HepG2 (cell line): ENCODE results near the gene P4HB. TPM values are rescaled to one million over a fixed set of nuclear protein-coding genes. Genes with fewer than 3 reads are reported as not detected.

Experiments
- GABPA ChIP-seq, 2 experiments: IDR thresholded peaks; 2 replicates each; pipeline ENCODE4 v1.6.1; 2011 to 2016; ENCODE audit warnings: low read depth in 2 of 2, low read length in 1 of 2, missing biosample characterization in 1 of 2, missing genetic modification characterization in 1 of 2
- GATAD2A ChIP-seq: IDR thresholded peaks from 2 replicates; pipeline ENCODE4 v1.6.1; 2016
- HDAC2 ChIP-seq: sonication (generic); formaldehyde crosslinking; IDR thresholded peaks from 2 replicates; pipeline ENCODE4 v1.4.0; 2020; ENCODE audit warnings: missing genetic modification reagents
- MBNL3 ChIP-seq: fragments of 250-450 bp; sonication (Bioruptor Pico); conservative IDR thresholded peaks from 2 replicates; pipeline ENCODE4 v1.8.0; 2022; ENCODE audit warnings: mild to moderate bottlenecking, inconsistent platforms
- MLLT10 ChIP-seq: sonication (generic); formaldehyde crosslinking; IDR thresholded peaks from 2 replicates; pipeline ENCODE4 v1.4.0; 2020; ENCODE audit warnings: missing genetic modification reagents
- NBN ChIP-seq: fragments of 450-650 bp; conservative IDR thresholded peaks from 2 replicates; pipeline ENCODE4 v1.6.1; 2017
- NKX3-1 ChIP-seq: sonication (generic); formaldehyde crosslinking; IDR thresholded peaks from 2 replicates; pipeline ENCODE4 v1.5.0; 2020; ENCODE audit warnings: missing genetic modification reagents
- NR1H2 ChIP-seq: sonication (generic); formaldehyde crosslinking; IDR thresholded peaks from 2 replicates; pipeline ENCODE4 v1.8.1; 2022; ENCODE audit warnings: low read depth, missing genetic modification reagents, borderline replicate concordance
- NR2F2 ChIP-seq: IDR thresholded peaks from 2 replicates; pipeline ENCODE4 v1.6.1; 2012; ENCODE audit warnings: low read depth, inconsistent platforms, borderline replicate concordance
- RFX1 ChIP-seq: fragments of 450-650 bp; IDR thresholded peaks from 2 replicates; pipeline ENCODE4 v1.6.1; 2017
- SPEN ChIP-seq: sonication (generic); formaldehyde crosslinking; IDR thresholded peaks from 2 replicates; pipeline ENCODE4 v1.5.1; 2020; ENCODE audit warnings: low read depth, mild to moderate bottlenecking, missing genetic modification reagents
- THAP11 ChIP-seq: IDR thresholded peaks from 2 replicates; pipeline ENCODE4 v1.6.1; 2016; ENCODE audit warnings: missing biosample characterization, missing genetic modification reagents
- ZBTB7B ChIP-seq: sonication (generic); formaldehyde crosslinking; IDR thresholded peaks from 2 replicates; pipeline ENCODE4 v1.4.0; 2020; ENCODE audit warnings: missing genetic modification reagents
- ZC3H13 ChIP-seq: sonication (generic); formaldehyde crosslinking; IDR thresholded peaks from 2 replicates; pipeline ENCODE4 v1.8.1; 2023; ENCODE audit warnings: mild to moderate bottlenecking, missing genetic modification reagents, moderate library complexity
- ZNF382 ChIP-seq: sonication (generic); formaldehyde crosslinking; IDR thresholded peaks from 2 replicates; pipeline ENCODE4 v1.5.0; 2020; ENCODE audit warnings: missing genetic modification reagents, mild to moderate bottlenecking, borderline replicate concordance
- ZNF460 ChIP-seq: sonication (generic); formaldehyde crosslinking; IDR thresholded peaks from 2 replicates; pipeline ENCODE4 v1.5.1; 2020; ENCODE audit warnings: missing genetic modification reagents, mild to moderate bottlenecking, borderline replicate concordance
- ZNF484 ChIP-seq: sonication (generic); formaldehyde crosslinking; IDR thresholded peaks from 2 replicates; pipeline ENCODE4 v1.5.1; 2020; ENCODE audit warnings: mild to moderate bottlenecking, low read depth, missing genetic modification reagents, borderline replicate concordance
- polyA plus RNA-seq, 8 experiments: library from polyadenylated mRNA; depleted of rRNA in 3 of 8; stranded (reverse) in 7 of 8; unstranded in 1 of 8; fragments of >200 nt; fragmentation: Illumina TruSeq in 4 of 8; extraction: Trizol in 4 of 8; gene quantifications; 2 replicates each; pipeline versions ENCODE4 v1.2.1 to v1.2.3, GENCODE V29; 2011 to 2016; ENCODE audit warnings: low read depth in 4 of 8, missing spikeins in 1 of 8, mixed read lengths in 1 of 8; ENCODE audit not compliant: insufficient read depth in 1 of 8
- total RNA-seq, 5 experiments: library from RNA; depleted of rRNA; stranded (reverse); fragments of >200 nt; fragmentation: Illumina TruSeq; extraction: Trizol; gene quantifications; 2 replicates each; pipeline ENCODE4 v1.2.3, GENCODE V29; 2016; ENCODE audit warnings: low read depth in 1 of 5
- TF ChIP-seq, protein P1 (sequence below): sonication (generic); formaldehyde crosslinking; IDR thresholded peaks from 2 replicates; pipeline ENCODE4 v1.8.0; 2022; ENCODE audit warnings: missing genetic modification reagents, mild to moderate bottlenecking, borderline replicate concordance
- TF ChIP-seq, protein P2 (sequence below): sonication (generic); formaldehyde crosslinking; IDR thresholded peaks from 2 replicates; pipeline ENCODE4 v1.4.0; 2020; ENCODE audit warnings: mild to moderate bottlenecking, missing genetic modification reagents
- TF ChIP-seq, protein P3 (sequence below): sonication (generic); formaldehyde crosslinking; IDR thresholded peaks from 2 replicates; pipeline ENCODE4 v1.8.0; 2022; ENCODE audit warnings: mild to moderate bottlenecking, missing genetic modification reagents, moderate library complexity
- TF ChIP-seq, protein P4 (sequence below): sonication (generic); formaldehyde crosslinking; conservative IDR thresholded peaks from 2 replicates; pipeline ENCODE4 v1.5.0; 2020; ENCODE audit warnings: missing genetic modification reagents

The P4HB gene
- total and polyA plus RNA-seq, 2 of the 13 experiments (the other 11 are each of a cell fraction or from before 2014, with no cell fraction given) = 185 to 782 TPM

DNA sequence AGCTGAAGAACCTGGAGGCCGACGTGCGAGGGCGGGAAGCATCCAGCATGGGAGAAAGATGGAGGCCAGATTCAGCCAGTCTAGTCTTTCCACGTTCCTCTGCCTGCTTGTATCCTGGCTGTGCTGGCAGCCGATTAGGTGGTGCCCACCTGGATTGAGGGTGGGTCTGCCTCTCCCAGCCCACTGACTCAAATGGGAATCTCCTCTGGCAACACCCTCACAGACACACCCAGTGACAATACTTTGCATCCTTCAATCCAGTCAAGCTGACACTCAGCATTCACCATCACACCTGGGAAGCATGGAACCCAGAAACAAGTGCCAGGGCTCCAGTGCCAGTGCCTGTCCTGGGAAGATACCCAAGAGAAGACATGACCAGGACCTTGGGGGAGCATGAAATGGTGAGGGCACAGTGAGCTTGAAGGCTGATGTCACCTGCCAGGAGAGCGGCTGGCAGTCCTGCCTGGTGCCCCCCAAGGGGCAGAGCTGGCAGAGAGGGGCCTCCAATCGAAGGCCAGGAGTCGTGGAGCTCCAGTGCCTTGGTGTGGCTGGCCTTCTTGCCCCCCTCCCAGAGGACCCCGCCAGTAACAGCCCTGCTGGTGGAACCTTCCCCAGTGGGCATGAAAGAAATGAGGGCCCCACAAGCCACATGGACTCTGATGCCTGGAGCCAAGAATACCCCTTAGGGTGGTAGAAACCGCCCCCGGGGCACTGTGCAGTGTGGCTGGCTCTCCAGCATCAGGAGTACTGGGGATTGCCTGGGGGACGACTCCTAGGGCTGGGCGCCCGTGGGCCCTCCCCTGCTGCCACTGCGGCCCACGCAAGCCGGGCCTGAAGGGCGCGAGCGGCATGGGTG lies 41.1 kb upstream of the P4HB start (continued):
- TF ChIP-seq THAP11 = no peak
- TF ChIP-seq NR1H2 (CRISPR knock-in tag) = no peak
- no peak for TF ChIP-seq RFX1
- no peak for TF ChIP-seq GABPA (IDR thresholded peaks at IDR 0.05; ENCODE audit: low read depth, low read length)
- TF ChIP-seq GABPA (CRISPR knock-in tag; IDR thresholded peaks at IDR 0.05; ENCODE audit: low read depth) = no peak
- no peak for TF ChIP-seq GATAD2A (CRISPR knock-in tag)
- peak; percentile 25; the same call in 1 of the 2 replicates for TF ChIP-seq NR2F2
- TF ChIP-seq HDAC2 (CRISPR knock-in tag) = no peak
- TF ChIP-seq ZNF382 = no peak
- no peak for TF ChIP-seq NBN
- TF ChIP-seq ZNF460 = no peak
- no peak for TF ChIP-seq SPEN (CRISPR knock-in tag)
- TF ChIP-seq NKX3-1 (CRISPR knock-in tag) = 0 out of 2 replicates have a peak, but pooled peaks have one; percentile 32
- TF ChIP-seq, protein P1, sequence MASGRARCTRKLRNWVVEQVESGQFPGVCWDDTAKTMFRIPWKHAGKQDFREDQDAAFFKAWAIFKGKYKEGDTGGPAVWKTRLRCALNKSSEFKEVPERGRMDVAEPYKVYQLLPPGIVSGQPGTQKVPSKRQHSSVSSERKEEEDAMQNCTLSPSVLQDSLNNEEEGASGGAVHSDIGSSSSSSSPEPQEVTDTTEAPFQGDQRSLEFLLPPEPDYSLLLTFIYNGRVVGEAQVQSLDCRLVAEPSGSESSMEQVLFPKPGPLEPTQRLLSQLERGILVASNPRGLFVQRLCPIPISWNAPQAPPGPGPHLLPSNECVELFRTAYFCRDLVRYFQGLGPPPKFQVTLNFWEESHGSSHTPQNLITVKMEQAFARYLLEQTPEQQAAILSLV (CRISPR knock-in tag) = peak; percentile 18; the same call in 1 of the 2 replicates
- 0 out of 2 replicates have a peak, but pooled peaks have one; percentile 25 for TF ChIP-seq ZBTB7B (CRISPR knock-in tag)
- TF ChIP-seq, protein P2, sequence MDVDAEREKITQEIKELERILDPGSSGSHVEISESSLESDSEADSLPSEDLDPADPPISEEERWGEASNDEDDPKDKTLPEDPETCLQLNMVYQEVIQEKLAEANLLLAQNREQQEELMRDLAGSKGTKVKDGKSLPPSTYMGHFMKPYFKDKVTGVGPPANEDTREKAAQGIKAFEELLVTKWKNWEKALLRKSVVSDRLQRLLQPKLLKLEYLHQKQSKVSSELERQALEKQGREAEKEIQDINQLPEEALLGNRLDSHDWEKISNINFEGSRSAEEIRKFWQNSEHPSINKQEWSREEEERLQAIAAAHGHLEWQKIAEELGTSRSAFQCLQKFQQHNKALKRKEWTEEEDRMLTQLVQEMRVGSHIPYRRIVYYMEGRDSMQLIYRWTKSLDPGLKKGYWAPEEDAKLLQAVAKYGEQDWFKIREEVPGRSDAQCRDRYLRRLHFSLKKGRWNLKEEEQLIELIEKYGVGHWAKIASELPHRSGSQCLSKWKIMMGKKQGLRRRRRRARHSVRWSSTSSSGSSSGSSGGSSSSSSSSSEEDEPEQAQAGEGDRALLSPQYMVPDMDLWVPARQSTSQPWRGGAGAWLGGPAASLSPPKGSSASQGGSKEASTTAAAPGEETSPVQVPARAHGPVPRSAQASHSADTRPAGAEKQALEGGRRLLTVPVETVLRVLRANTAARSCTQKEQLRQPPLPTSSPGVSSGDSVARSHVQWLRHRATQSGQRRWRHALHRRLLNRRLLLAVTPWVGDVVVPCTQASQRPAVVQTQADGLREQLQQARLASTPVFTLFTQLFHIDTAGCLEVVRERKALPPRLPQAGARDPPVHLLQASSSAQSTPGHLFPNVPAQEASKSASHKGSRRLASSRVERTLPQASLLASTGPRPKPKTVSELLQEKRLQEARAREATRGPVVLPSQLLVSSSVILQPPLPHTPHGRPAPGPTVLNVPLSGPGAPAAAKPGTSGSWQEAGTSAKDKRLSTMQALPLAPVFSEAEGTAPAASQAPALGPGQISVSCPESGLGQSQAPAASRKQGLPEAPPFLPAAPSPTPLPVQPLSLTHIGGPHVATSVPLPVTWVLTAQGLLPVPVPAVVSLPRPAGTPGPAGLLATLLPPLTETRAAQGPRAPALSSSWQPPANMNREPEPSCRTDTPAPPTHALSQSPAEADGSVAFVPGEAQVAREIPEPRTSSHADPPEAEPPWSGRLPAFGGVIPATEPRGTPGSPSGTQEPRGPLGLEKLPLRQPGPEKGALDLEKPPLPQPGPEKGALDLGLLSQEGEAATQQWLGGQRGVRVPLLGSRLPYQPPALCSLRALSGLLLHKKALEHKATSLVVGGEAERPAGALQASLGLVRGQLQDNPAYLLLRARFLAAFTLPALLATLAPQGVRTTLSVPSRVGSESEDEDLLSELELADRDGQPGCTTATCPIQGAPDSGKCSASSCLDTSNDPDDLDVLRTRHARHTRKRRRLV (CRISPR knock-in tag) = 0 out of 2 replicates have a peak, but pooled peaks have one; percentile 36
- TF ChIP-seq, protein P3, sequence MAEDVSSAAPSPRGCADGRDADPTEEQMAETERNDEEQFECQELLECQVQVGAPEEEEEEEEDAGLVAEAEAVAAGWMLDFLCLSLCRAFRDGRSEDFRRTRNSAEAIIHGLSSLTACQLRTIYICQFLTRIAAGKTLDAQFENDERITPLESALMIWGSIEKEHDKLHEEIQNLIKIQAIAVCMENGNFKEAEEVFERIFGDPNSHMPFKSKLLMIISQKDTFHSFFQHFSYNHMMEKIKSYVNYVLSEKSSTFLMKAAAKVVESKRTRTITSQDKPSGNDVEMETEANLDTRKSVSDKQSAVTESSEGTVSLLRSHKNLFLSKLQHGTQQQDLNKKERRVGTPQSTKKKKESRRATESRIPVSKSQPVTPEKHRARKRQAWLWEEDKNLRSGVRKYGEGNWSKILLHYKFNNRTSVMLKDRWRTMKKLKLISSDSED (CRISPR knock-in tag) = no peak
- TF ChIP-seq, protein P4, sequence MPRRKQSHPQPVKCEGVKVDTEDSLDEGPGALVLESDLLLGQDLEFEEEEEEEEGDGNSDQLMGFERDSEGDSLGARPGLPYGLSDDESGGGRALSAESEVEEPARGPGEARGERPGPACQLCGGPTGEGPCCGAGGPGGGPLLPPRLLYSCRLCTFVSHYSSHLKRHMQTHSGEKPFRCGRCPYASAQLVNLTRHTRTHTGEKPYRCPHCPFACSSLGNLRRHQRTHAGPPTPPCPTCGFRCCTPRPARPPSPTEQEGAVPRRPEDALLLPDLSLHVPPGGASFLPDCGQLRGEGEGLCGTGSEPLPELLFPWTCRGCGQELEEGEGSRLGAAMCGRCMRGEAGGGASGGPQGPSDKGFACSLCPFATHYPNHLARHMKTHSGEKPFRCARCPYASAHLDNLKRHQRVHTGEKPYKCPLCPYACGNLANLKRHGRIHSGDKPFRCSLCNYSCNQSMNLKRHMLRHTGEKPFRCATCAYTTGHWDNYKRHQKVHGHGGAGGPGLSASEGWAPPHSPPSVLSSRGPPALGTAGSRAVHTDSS (CRISPR knock-in tag) = no peak
- TF ChIP-seq ZC3H13 (CRISPR knock-in tag) = no peak; the same call in 1 of the 2 replicates
- no peak for TF ChIP-seq MLLT10 (CRISPR knock-in tag)
- no peak for TF ChIP-seq MBNL3 (CRISPR knock-in tag)
- TF ChIP-seq ZNF484 (CRISPR knock-in tag) = no peak
